Measurements from ENCODE around the gene ALAS1.
A peak's percentile ranks its signal among the peaks of the same experiment; 100 is the strongest.

The ALAS1 gene

GRCh38 chr3:52185311-52185710 lies 12.6 kb upstream of the ALAS1 start:
- no peak for TF ChIP-seq CTCF (IDR thresholded peaks at IDR 0.05)
- peak overlapping the region; percentile 66 for H3K27ac ChIP-seq

GRCh38 chr3:52185837-52186236 lies 12.1 kb upstream of the ALAS1 start:
- TF ChIP-seq CTCF (IDR thresholded peaks at IDR 0.05): no peak
- H3K9me3 ChIP-seq: no peaks in the 10 kb centered on the region
- H3K27me3 ChIP-seq: no peaks in the 10 kb centered on the region
- H3K4me1 ChIP-seq (ENCODE audit: control insufficient read depth in 1 of 2, insufficient read depth in 1 of 2, low read depth in 1 of 2, low read length in 1 of 2): peaks cover 53 to 61% of the 10 kb centered on the region in 2 experiments
- peak overlapping the region; percentile 66 for H3K27ac ChIP-seq
- H3K4me3 ChIP-seq (ENCODE audit: low read depth in 1 of 2, low read length in 1 of 2): no peak overlapping the region
- no peaks in the 10 kb centered on the region for H3K36me3 ChIP-seq

More at GRCh38 chr3:52185311-52185710, 12.6 kb upstream of the ALAS1 start:
- Histone ChIP-seq H3K4me1 (ENCODE audit: control insufficient read depth in 1 of 2, insufficient read depth in 1 of 2, low read depth in 1 of 2, low read length in 1 of 2) (peaks cover 50 to 56% of the 10 kb centered on the region in 2 experiments), H3K36me3 (no peaks in the 10 kb centered on the region), H3K4me3 (ENCODE audit: low read depth in 1 of 2, low read length in 1 of 2) (no peak overlapping the region), H3K27me3 (no peaks in the 10 kb centered on the region), H3K9me3 (no peaks in the 10 kb centered on the region)

GRCh38 chr3:52186729-52187128 lies 11.2 kb upstream of the ALAS1 start:
- H3K4me1 ChIP-seq (ENCODE audit: control insufficient read depth in 1 of 2, insufficient read depth in 1 of 2, low read depth in 1 of 2, low read length in 1 of 2): peaks cover 53 to 58% of the 10 kb centered on the region in 2 experiments
- no peaks in the 10 kb centered on the region for H3K9me3 ChIP-seq
- H3K4me3 ChIP-seq (ENCODE audit: low read depth in 1 of 2, low read length in 1 of 2): no peak overlapping the region
- H3K27ac ChIP-seq: peak overlapping the region; percentile 66
- no peak for TF ChIP-seq CTCF (IDR thresholded peaks at IDR 0.05)
- no peaks in the 10 kb centered on the region for H3K27me3 ChIP-seq
- no peaks in the 10 kb centered on the region for H3K36me3 ChIP-seq

GRCh38 chr3:52188556-52188955 lies 9.4 kb upstream of the ALAS1 start:
- TF ChIP-seq CTCF (IDR thresholded peaks at IDR 0.05): no peak
- H3K4me1 ChIP-seq (ENCODE audit: control insufficient read depth in 1 of 2, insufficient read depth in 1 of 2, low read depth in 1 of 2, low read length in 1 of 2): peaks cover 51 to 53% of the 10 kb centered on the region in 2 experiments
- no peak overlapping the region for H3K4me3 ChIP-seq (ENCODE audit: low read depth in 1 of 2, low read length in 1 of 2)
- no peaks in the 10 kb centered on the region for H3K27me3 ChIP-seq
- peak overlapping the region; percentile 71 for H3K27ac ChIP-seq
- no peaks in the 10 kb centered on the region for H3K36me3 ChIP-seq
- no peaks in the 10 kb centered on the region for H3K9me3 ChIP-seq

GRCh38 chr3:52190294-52191074 lies 7.5 kb upstream of the ALAS1 start:
- Histone ChIP-seq H3K4me3 (ENCODE audit: low read depth in 1 of 2, low read length in 1 of 2) (no peak overlapping the region), H3K27me3 (no peaks in the 10 kb centered on the region), H3K36me3 (no peaks in the 10 kb centered on the region), H3K27ac (peak overlapping the region; percentile 71), H3K9me3 (no peaks in the 10 kb centered on the region), H3K4me1 (ENCODE audit: control insufficient read depth in 1 of 2, insufficient read depth in 1 of 2, low read depth in 1 of 2, low read length in 1 of 2) (peaks cover 41 to 46% of the 10 kb centered on the region in 2 experiments)
- no peak for TF ChIP-seq CTCF (IDR thresholded peaks at IDR 0.05)
